Osteoblast (primary cell): Measurements from ENCODE around the gene GLIPR1L1. TPM values are rescaled to one million over a fixed set of nuclear protein-coding genes. Genes with fewer than 3 reads are reported as not detected.

ENCODE experiments used
- DNase-seq: peaks from one replicate; pipeline ENCODE4 v3.0.0; 2011; ENCODE audit warnings: low spot score, mixed read lengths; ENCODE audit not compliant: insufficient read length; ENCODE audit errors: missing footprints
- H2AFZ ChIP-seq: 2 replicates; pipeline ENCODE4 v1.6.0; 2011; ENCODE audit warnings: mild to moderate bottlenecking, low read length
- H3K27ac ChIP-seq: 2 replicates; pipeline ENCODE4 v1.5.1; 2011; ENCODE audit warnings: mild to moderate bottlenecking, low read depth, low read length, moderate library complexity
- H3K27me3 ChIP-seq: 2 replicates; pipeline ENCODE4 v1.6.0; 2012; ENCODE audit warnings: mild to moderate bottlenecking, control low read depth, inconsistent platforms, low read length, moderate library complexity; ENCODE audit not compliant: insufficient read depth
- H3K36me3 ChIP-seq: 2 replicates; pipeline ENCODE4 v1.5.1; 2011; ENCODE audit warnings: mild to moderate bottlenecking, low read length, control low read depth, moderate library complexity; ENCODE audit not compliant: insufficient read depth
- H3K4me1 ChIP-seq: 2 replicates; pipeline ENCODE4 v1.5.1; 2011; ENCODE audit warnings: mild to moderate bottlenecking, low read length, control low read depth, moderate library complexity; ENCODE audit not compliant: insufficient read depth
- H3K4me2 ChIP-seq: 2 replicates; pipeline ENCODE4 v1.6.0; 2011; ENCODE audit warnings: mild to moderate bottlenecking, low read length; ENCODE audit not compliant: insufficient read depth
- H3K4me3 ChIP-seq: fragments of 200-600 bp; sonication (generic); 3 replicates; pipeline ENCODE4 v1.5.1; 2012; ENCODE audit warnings: mild to moderate bottlenecking, low read length, inconsistent platforms; ENCODE audit not compliant: insufficient read depth
- H3K79me2 ChIP-seq: 2 replicates; pipeline ENCODE4 v1.6.0; 2012; ENCODE audit warnings: mild to moderate bottlenecking, low read length, control low read depth, inconsistent platforms; ENCODE audit not compliant: insufficient read depth
- H3K9me3 ChIP-seq: 2 replicates; pipeline ENCODE4 v1.5.1; 2011; ENCODE audit warnings: low read depth, low read length, control low read depth
- H4K20me1 ChIP-seq: 2 replicates; pipeline ENCODE4 v1.6.0; 2012; ENCODE audit warnings: mild to moderate bottlenecking, low read length, control low read depth; ENCODE audit not compliant: insufficient read depth
- total RNA-seq: library from RNA; depleted of rRNA; stranded (reverse); fragments of >200 nt; gene quantifications from 2 replicates; pipeline ENCODE4 v1.2.3, GENCODE V29; 2012
- TF ChIP-seq, protein P1 (sequence below): IDR thresholded peaks from 2 replicates; pipeline ENCODE4 v1.5.1; 2011; ENCODE audit warnings: mild to moderate bottlenecking, low read depth, low read length, moderate library complexity; ENCODE audit errors: extremely low read depth

The GLIPR1L1 gene
- total RNA-seq, 1 donor, result not detected

- Histone ChIP-seq H3K9me3 (no peaks in the 10 kb centered on the region), H4K20me1 (no peaks in the 10 kb centered on the region), H3K36me3 (no peaks in the 10 kb centered on the region), H2AFZ (no peak overlapping the region), H3K27me3 (no peaks in the 10 kb centered on the region), H3K79me2 (no peaks in the 10 kb centered on the region), H3K4me1 (peaks cover 8% of the 10 kb centered on the region), H3K4me3 (no peak overlapping the region), H3K27ac (no peak overlapping the region), H3K4me2 (no peak overlapping the region)
- TF ChIP-seq, protein P1, sequence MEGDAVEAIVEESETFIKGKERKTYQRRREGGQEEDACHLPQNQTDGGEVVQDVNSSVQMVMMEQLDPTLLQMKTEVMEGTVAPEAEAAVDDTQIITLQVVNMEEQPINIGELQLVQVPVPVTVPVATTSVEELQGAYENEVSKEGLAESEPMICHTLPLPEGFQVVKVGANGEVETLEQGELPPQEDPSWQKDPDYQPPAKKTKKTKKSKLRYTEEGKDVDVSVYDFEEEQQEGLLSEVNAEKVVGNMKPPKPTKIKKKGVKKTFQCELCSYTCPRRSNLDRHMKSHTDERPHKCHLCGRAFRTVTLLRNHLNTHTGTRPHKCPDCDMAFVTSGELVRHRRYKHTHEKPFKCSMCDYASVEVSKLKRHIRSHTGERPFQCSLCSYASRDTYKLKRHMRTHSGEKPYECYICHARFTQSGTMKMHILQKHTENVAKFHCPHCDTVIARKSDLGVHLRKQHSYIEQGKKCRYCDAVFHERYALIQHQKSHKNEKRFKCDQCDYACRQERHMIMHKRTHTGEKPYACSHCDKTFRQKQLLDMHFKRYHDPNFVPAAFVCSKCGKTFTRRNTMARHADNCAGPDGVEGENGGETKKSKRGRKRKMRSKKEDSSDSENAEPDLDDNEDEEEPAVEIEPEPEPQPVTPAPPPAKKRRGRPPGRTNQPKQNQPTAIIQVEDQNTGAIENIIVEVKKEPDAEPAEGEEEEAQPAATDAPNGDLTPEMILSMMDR, result no peak
- no peak for DNase-seq
Measured at GRCh38 chr12:75414671-75415070, 80.2 kb downstream of the GLIPR1L1 start.

- no peaks in the 10 kb centered on the region for H3K36me3 ChIP-seq
- peaks cover 8% of the 10 kb centered on the region for H3K4me1 ChIP-seq
- H3K27me3 ChIP-seq, result no peaks in the 10 kb centered on the region
- TF ChIP-seq, protein P1, result no peak
- peak overlapping the region; percentile 5 for H2AFZ ChIP-seq
- no peak overlapping the region for H3K4me3 ChIP-seq
- no peaks in the 10 kb centered on the region for H3K9me3 ChIP-seq
- no peaks in the 10 kb centered on the region for H4K20me1 ChIP-seq
- H3K79me2 ChIP-seq, result no peaks in the 10 kb centered on the region
- no peak overlapping the region for H3K27ac ChIP-seq
- DNase-seq, result peak; percentile 37
- no peak overlapping the region for H3K4me2 ChIP-seq
Measured at GRCh38 chr12:75419841-75420240, 85.4 kb downstream of the GLIPR1L1 start.

Other genes starting within 250 kb of the GLIPR1L1 start
- gene KCNC2, start 124.8 kb upstream of the GLIPR1L1 start, total RNA-seq, result not detected in 2 replicates
- gene CAPS2, start 4.3 kb upstream of the GLIPR1L1 start, total RNA-seq, result 10.5 and 18.9 TPM in 2 replicates
- 0.29 and 0.36 TPM in 2 replicates for gene GLIPR1L2, start 56.4 kb downstream of the GLIPR1L1 start, total RNA-seq
- gene GLIPR1, start 146.1 kb downstream of the GLIPR1L1 start, total RNA-seq, result 83.2 and 89.3 TPM in 2 replicates
- gene KRR1, start 176.9 kb downstream of the GLIPR1L1 start, total RNA-seq, result 37.4 and 45.6 TPM in 2 replicates